ENCODE results near the gene RNGTT. TPM values are rescaled to one million over a fixed set of nuclear protein-coding genes. Genes with fewer than 3 reads are reported as not detected.

RNGTT gene
- total and polyA plus RNA-seq, 10 of the 15 experiments (the other 5 are each of a cell fraction or from before 2014, with no cell fraction given), result 7.7 to 30.4 (median 22.2) TPM

DNA sequence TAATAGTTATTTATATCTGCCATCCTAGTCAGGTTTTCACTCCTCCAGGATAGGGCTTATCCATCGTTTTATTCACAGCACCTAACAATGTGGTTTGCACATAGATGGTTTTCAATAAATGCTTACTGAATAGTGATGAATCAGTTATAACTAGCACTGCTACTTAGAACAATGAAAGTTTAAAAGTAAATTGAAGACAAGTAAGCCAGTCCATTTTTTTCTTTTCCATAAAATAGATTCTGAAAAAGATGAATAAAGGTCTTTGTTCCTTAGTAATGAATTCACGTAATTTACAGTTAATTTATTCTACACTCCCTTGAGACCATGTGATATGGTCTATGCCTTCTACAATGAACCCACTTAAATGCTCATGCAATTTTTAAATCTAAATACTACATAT, 212.5 kb downstream of the RNGTT start:
- H3K27me3 ChIP-seq (replicated peaks in 1 of 2; ENCODE audit: control insufficient read depth in 2 of 2, insufficient read depth in 2 of 2, low read length in 1 of 2), result no peaks in the 10 kb centered on the region
- 100% methylated on average over 2 of the region's 2 CpGs for WGBS (ENCODE audit: insufficient coverage, insufficient replicate concordance, low lambda C conversion rate, missing lambda C conversion rate)
- ChIA-PET SMC1A (ENCODE audit: uncharacterized antibody, unreplicated experiment) (interaction anchor here (1.4 to 1.9 kb wide), 6 partner anchors 9 to 162 kb away, joined by 3 to 13 read pairs (median 9); no protein-coding TSS in a partner anchor), CTCF (interaction anchor here (3.0 kb wide), 1 partner anchor 9 kb away, joined by 14 read pairs; no protein-coding TSS in a partner anchor), RAD21 (ENCODE audit: unreplicated experiment) (interaction anchor here (0.9 to 1.5 kb wide), 4 partner anchors 9 to 103 kb away, joined by 3 read pairs; no protein-coding TSS in a partner anchor), POLR2A (interaction anchor here (2.0 kb wide), 1 partner anchor 9 kb away, joined by 4 read pairs; no protein-coding TSS in a partner anchor)
- no peaks in the 10 kb centered on the region for H4K20me1 ChIP-seq (ENCODE audit: control insufficient read depth, insufficient read depth)
- ATAC-seq (no peak), FAIRE-seq (no peak), DNase-seq (ENCODE audit: low read depth, low spot score) (no peak)
- no peak overlapping the region for H3K4me2 ChIP-seq (ENCODE audit: control insufficient read depth, insufficient read depth)
- intact Hi-C loops (cut with micrococcal nuclease; ENCODE audit: unreplicated experiment), result no loop called here
- no peaks in the 10 kb centered on the region; a peak in 1 of 4 replicates for H3K36me3 ChIP-seq (ENCODE audit: control insufficient read depth in 2 of 2, insufficient read depth in 2 of 2, low read length in 1 of 2)
- peaks cover 9% of the 10 kb centered on the region; the same call in 2 of the 3 replicates for H3K9me3 ChIP-seq (replicated peaks; ENCODE audit: control insufficient read depth, insufficient read depth, low read length)
- no peaks in the 10 kb centered on the region for H3K4me1 ChIP-seq (ENCODE audit: control insufficient read depth, insufficient read depth, low read length)
- in situ Hi-C loops (cut with MboI), result no loop called here
- H3K79me2 ChIP-seq (ENCODE audit: control insufficient read depth, insufficient read depth, low read length), result no peaks in the 10 kb centered on the region
- no peak overlapping the region for H2AFZ ChIP-seq (ENCODE audit: control insufficient read depth, low read depth, low read length)
- BruUV-seq (replicated peaks), result no TSS peak
- H3K27ac ChIP-seq (ENCODE audit: control insufficient read depth, insufficient read depth), result no peak overlapping the region
- no peak overlapping the region for H3K9ac ChIP-seq (ENCODE audit: control insufficient read depth, insufficient read depth, low read length)
- H3K4me3 ChIP-seq, result no peak overlapping the region
- TF ChIP-seq SMAD1 (IDR thresholded peaks at IDR 0.05; ENCODE audit: low read depth, partially characterized antibody) (no peak), HDAC6 (IDR thresholded peaks at IDR 0.05; ENCODE audit: unreplicated experiment) (no peak), CEBPB (IDR thresholded peaks at IDR 0.05; ENCODE audit: borderline replicate concordance in 1 of 2, low read depth in 2 of 2, low read length in 2 of 2) (no peak), RFX5 (IDR thresholded peaks at IDR 0.05; ENCODE audit: low read depth, low read length) (no peak), RB1 (IDR thresholded peaks at IDR 0.05; ENCODE audit: borderline replicate concordance) (no peak), MYB (IDR thresholded peaks at IDR 0.05; ENCODE audit: borderline replicate concordance, low read depth, low read length) (no peak), ZNF622 (IDR thresholded peaks at IDR 0.05) (no peak), ZNF217 (IDR thresholded peaks at IDR 0.05) (no peak), ZNF207 (IDR thresholded peaks at IDR 0.05; ENCODE audit: borderline replicate concordance) (no peak)
- TF ChIP-seq, protein P1, sequence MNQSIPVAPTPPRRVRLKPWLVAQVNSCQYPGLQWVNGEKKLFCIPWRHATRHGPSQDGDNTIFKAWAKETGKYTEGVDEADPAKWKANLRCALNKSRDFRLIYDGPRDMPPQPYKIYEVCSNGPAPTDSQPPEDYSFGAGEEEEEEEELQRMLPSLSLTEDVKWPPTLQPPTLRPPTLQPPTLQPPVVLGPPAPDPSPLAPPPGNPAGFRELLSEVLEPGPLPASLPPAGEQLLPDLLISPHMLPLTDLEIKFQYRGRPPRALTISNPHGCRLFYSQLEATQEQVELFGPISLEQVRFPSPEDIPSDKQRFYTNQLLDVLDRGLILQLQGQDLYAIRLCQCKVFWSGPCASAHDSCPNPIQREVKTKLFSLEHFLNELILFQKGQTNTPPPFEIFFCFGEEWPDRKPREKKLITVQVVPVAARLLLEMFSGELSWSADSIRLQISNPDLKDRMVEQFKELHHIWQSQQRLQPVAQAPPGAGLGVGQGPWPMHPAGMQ (IDR thresholded peaks at IDR 0.05; ENCODE audit: borderline replicate concordance), result no peak
- TF ChIP-seq, protein P2, sequence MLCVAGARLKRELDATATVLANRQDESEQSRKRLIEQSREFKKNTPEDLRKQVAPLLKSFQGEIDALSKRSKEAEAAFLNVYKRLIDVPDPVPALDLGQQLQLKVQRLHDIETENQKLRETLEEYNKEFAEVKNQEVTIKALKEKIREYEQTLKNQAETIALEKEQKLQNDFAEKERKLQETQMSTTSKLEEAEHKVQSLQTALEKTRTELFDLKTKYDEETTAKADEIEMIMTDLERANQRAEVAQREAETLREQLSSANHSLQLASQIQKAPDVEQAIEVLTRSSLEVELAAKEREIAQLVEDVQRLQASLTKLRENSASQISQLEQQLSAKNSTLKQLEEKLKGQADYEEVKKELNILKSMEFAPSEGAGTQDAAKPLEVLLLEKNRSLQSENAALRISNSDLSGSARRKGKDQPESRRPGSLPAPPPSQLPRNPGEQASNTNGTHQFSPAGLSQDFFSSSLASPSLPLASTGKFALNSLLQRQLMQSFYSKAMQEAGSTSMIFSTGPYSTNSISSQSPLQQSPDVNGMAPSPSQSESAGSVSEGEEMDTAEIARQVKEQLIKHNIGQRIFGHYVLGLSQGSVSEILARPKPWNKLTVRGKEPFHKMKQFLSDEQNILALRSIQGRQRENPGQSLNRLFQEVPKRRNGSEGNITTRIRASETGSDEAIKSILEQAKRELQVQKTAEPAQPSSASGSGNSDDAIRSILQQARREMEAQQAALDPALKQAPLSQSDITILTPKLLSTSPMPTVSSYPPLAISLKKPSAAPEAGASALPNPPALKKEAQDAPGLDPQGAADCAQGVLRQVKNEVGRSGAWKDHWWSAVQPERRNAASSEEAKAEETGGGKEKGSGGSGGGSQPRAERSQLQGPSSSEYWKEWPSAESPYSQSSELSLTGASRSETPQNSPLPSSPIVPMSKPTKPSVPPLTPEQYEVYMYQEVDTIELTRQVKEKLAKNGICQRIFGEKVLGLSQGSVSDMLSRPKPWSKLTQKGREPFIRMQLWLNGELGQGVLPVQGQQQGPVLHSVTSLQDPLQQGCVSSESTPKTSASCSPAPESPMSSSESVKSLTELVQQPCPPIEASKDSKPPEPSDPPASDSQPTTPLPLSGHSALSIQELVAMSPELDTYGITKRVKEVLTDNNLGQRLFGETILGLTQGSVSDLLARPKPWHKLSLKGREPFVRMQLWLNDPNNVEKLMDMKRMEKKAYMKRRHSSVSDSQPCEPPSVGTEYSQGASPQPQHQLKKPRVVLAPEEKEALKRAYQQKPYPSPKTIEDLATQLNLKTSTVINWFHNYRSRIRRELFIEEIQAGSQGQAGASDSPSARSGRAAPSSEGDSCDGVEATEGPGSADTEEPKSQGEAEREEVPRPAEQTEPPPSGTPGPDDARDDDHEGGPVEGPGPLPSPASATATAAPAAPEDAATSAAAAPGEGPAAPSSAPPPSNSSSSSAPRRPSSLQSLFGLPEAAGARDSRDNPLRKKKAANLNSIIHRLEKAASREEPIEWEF (IDR thresholded peaks at IDR 0.05; ENCODE audit: insufficient replicate concordance, low read depth, low read length), result no peak
- TF ChIP-seq, protein P3, sequence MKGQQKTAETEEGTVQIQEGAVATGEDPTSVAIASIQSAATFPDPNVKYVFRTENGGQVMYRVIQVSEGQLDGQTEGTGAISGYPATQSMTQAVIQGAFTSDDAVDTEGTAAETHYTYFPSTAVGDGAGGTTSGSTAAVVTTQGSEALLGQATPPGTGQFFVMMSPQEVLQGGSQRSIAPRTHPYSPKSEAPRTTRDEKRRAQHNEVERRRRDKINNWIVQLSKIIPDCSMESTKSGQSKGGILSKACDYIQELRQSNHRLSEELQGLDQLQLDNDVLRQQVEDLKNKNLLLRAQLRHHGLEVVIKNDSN (IDR thresholded peaks at IDR 0.05; ENCODE audit: borderline replicate concordance, extremely low read length, insufficient read depth, low read depth, low read length), result no peak
- TF ChIP-seq, protein P4, sequence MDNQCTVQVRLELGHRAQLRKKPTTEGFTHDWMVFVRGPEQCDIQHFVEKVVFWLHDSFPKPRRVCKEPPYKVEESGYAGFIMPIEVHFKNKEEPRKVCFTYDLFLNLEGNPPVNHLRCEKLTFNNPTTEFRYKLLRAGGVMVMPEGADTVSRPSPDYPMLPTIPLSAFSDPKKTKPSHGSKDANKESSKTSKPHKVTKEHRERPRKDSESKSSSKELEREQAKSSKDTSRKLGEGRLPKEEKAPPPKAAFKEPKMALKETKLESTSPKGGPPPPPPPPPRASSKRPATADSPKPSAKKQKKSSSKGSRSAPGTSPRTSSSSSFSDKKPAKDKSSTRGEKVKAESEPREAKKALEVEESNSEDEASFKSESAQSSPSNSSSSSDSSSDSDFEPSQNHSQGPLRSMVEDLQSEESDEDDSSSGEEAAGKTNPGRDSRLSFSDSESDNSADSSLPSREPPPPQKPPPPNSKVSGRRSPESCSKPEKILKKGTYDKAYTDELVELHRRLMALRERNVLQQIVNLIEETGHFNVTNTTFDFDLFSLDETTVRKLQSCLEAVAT (IDR thresholded peaks at IDR 0.05), result no peak
